ENCODE results near the gene LIMK1.

DNA sequence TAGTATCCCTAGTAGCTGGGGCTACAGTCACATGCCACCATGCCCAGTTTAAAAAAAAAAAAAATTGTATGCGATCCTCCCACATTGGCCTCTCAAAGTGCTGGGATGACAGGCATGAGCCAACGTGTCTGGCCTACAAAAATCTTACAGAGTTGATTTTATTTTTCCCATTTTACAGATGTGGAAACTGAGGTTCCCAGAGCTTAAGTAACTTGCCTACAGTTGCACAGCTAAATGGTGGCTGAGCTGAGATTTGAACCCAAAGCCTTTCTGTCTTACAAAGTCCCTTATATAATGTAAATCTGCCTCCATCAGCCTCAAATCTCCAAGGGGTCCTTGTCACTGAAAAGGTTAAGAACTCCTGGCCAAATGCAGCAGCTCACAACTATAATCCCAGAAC is 24.6 kb upstream of the LIMK1 start:
- TF ChIP-seq POLR2A (IDR thresholded peaks at IDR 0.05; ENCODE audit: low read length) (no peak), GATA1 (IDR thresholded peaks at IDR 0.05; ENCODE audit: low read depth, low read length) (no peak)
